Endothelial cell (in vitro differentiated cells): ENCODE results near the gene TRIO. TPM values are rescaled to one million over a fixed set of nuclear protein-coding genes. Genes with fewer than 3 reads are reported as not detected.

Source experiments
- DNase-seq: peaks from one replicate; pipeline ENCODE4 v3.0.0; 2021; ENCODE audit warnings: low spot score
- H3K27ac Mint-ChIP-seq: one replicate; pipeline ENCODE4 v1.8.0; 2021; ENCODE audit warnings: mixed read lengths, inconsistent platforms; ENCODE audit not compliant: unreplicated experiment
- H3K27me3 Mint-ChIP-seq: one replicate; pipeline ENCODE4 v1.8.0; 2021; ENCODE audit warnings: mild to moderate bottlenecking, moderate library complexity, mixed read lengths, inconsistent platforms; ENCODE audit not compliant: unreplicated experiment
- H3K36me3 Mint-ChIP-seq: one replicate; pipeline ENCODE4 v1.8.0; 2021; ENCODE audit warnings: mild to moderate bottlenecking, low read depth, mixed read lengths, inconsistent platforms; ENCODE audit not compliant: unreplicated experiment
- H3K4me1 Mint-ChIP-seq: one replicate; pipeline ENCODE4 v1.8.0; 2021; ENCODE audit warnings: mild to moderate bottlenecking, mixed read lengths, inconsistent platforms; ENCODE audit not compliant: unreplicated experiment
- H3K4me3 Mint-ChIP-seq: one replicate; pipeline ENCODE4 v1.8.0; 2021; ENCODE audit warnings: mild to moderate bottlenecking, mixed read lengths, inconsistent platforms; ENCODE audit not compliant: unreplicated experiment
- H3K9me3 Mint-ChIP-seq: one replicate; pipeline ENCODE4 v1.8.0; 2021; ENCODE audit warnings: mixed read lengths, inconsistent platforms; ENCODE audit not compliant: unreplicated experiment
- total RNA-seq: library from RNA; stranded (reverse); fragmentation: NEBNext Ultra II Directional; extraction: Animal tissue kit (Norgen Biotek cat#: 25700); gene quantifications from one replicate; pipeline ENCODE4 v1.2.1, GENCODE V29; 2021; ENCODE audit not compliant: unreplicated experiment
- TF ChIP-seq, protein P1 (sequence below): fragments of 200-600 bp; sonication (generic); IDR thresholded peaks from one replicate; pipeline ENCODE4 v1.5.0; 2021; ENCODE audit warnings: antibody characterized with exemption; ENCODE audit not compliant: unreplicated experiment

TRIO gene
- total RNA-seq, 1 donor from 2014 or later, result 229 TPM

DNA sequence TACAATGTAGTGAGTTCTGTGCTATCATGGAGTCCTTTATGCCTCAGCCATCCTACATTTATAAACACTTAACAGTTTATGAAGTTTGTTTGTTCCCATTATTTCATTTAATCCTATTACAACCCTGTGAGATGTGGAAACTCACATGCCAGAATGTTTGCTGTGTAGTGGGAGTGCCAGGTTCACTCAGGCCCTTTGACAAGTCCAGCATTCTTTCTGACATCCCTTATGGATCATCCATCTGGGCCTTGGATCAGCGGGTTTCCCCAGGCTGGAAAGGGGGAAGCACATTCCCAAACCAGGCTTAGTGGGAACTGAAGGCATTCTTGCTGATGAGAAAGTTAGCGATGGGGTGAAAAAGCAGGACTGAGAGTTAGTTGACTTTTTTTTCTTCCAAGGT lies 310.3 kb downstream of the TRIO start:
- H3K36me3 Mint-ChIP-seq, result peaks cover 59% of the 10 kb centered on the region
- peak overlapping the region; percentile 82 for H3K4me3 Mint-ChIP-seq
- H3K4me1 Mint-ChIP-seq, result peaks cover 26% of the 10 kb centered on the region
- DNase-seq, result no peak
- TF ChIP-seq, protein P1, sequence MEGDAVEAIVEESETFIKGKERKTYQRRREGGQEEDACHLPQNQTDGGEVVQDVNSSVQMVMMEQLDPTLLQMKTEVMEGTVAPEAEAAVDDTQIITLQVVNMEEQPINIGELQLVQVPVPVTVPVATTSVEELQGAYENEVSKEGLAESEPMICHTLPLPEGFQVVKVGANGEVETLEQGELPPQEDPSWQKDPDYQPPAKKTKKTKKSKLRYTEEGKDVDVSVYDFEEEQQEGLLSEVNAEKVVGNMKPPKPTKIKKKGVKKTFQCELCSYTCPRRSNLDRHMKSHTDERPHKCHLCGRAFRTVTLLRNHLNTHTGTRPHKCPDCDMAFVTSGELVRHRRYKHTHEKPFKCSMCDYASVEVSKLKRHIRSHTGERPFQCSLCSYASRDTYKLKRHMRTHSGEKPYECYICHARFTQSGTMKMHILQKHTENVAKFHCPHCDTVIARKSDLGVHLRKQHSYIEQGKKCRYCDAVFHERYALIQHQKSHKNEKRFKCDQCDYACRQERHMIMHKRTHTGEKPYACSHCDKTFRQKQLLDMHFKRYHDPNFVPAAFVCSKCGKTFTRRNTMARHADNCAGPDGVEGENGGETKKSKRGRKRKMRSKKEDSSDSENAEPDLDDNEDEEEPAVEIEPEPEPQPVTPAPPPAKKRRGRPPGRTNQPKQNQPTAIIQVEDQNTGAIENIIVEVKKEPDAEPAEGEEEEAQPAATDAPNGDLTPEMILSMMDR, result no peak
- peaks cover 2% of the 10 kb centered on the region for H3K27me3 Mint-ChIP-seq
- no peaks in the 10 kb centered on the region for H3K9me3 Mint-ChIP-seq
- H3K27ac Mint-ChIP-seq, result no peak overlapping the region

DNA sequence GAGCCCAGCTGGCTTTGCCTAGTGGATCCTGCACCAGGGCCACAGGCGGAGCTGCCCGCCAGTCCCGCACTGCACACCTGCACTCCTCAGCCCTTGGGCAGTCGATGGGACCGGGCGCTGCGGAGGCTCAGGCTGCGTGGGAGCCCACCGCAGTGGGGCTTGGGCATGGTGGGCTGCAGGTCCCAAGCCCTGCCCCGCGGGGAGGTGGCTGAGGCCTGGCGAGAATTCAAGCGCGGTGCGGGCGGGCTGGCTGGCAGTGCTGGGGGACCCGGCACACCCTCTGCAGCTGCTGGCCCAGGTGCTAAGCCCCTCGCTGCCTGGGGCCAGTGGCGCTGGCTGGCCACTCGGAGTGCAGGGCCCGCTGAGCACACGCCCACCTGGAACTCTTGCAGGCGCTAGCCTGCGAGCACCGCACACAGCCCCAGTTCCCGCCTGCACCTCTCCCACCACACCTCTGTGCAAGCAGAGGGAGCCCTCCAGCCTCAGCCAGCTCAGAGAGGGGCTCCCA lies 312.7 kb downstream of the TRIO start:
- peaks cover 16% of the 10 kb centered on the region for H3K4me1 Mint-ChIP-seq
- H3K27me3 Mint-ChIP-seq, result peaks cover 2% of the 10 kb centered on the region
- no peak overlapping the region for H3K4me3 Mint-ChIP-seq

GRCh38 chr5:14457476-14457875 lies 314.3 kb downstream of the TRIO start:
- H3K27me3 Mint-ChIP-seq, result peaks cover 4% of the 10 kb centered on the region
- H3K4me3 Mint-ChIP-seq, result no peak overlapping the region
- TF ChIP-seq, protein P1, result no peak
- H3K36me3 Mint-ChIP-seq, result peaks cover 56% of the 10 kb centered on the region
- H3K27ac Mint-ChIP-seq, result no peak overlapping the region
- DNase-seq, result no peak
- H3K4me1 Mint-ChIP-seq, result peaks cover 14% of the 10 kb centered on the region
- H3K9me3 Mint-ChIP-seq, result no peaks in the 10 kb centered on the region

More for the DNA sequence above, 312.7 kb downstream of the TRIO start:
- Mint-ChIP-seq H3K27ac (no peak overlapping the region), H3K9me3 (no peaks in the 10 kb centered on the region), H3K36me3 (peaks cover 56% of the 10 kb centered on the region)
- no peak for DNase-seq
- TF ChIP-seq, protein P1, result no peak

GRCh38 chr5:14458414-14458813 lies 315.3 kb downstream of the TRIO start:
- no peaks in the 10 kb centered on the region for H3K9me3 Mint-ChIP-seq
- H3K27ac Mint-ChIP-seq, result no peak overlapping the region
- H3K4me3 Mint-ChIP-seq, result no peak overlapping the region
- H3K4me1 Mint-ChIP-seq, result peaks cover 20% of the 10 kb centered on the region
- DNase-seq, result no peak
- peaks cover 4% of the 10 kb centered on the region for H3K27me3 Mint-ChIP-seq
- peaks cover 59% of the 10 kb centered on the region for H3K36me3 Mint-ChIP-seq
- TF ChIP-seq, protein P1, result no peak

DNA sequence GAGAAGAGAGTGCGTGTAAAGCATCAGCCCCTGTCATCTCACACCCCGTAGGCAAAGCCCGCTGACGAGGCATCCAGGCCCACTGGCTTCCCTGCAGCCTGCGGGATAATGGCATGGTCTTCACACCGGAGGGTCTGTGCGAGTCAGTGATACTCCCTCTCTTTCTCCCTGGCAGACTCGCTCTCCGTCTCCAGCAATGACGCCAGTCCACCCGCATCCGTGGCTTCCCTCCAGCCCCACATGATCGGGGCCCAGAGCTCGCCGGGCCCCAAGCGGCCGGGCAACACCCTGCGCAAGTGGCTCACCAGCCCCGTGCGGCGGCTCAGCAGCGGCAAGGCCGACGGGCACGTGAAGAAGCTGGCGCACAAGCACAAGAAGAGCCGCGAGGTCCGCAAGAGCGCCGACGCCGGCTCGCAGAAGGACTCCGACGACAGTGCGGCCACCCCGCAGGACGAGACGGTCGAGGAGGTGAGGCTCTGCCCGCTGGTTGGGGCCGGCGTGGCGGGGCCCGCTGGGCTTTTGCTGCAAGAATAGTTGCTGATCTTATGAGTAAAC lies 317.8 kb downstream of the TRIO start:
- H3K9me3 Mint-ChIP-seq, result no peaks in the 10 kb centered on the region
- TF ChIP-seq, protein P1, result no peak
- no peak overlapping the region for H3K4me3 Mint-ChIP-seq
- no peak overlapping the region for H3K27ac Mint-ChIP-seq
- no peak for DNase-seq
- peaks cover 5% of the 10 kb centered on the region for H3K27me3 Mint-ChIP-seq
- H3K4me1 Mint-ChIP-seq, result peaks cover 35% of the 10 kb centered on the region
- H3K36me3 Mint-ChIP-seq, result peaks cover 54% of the 10 kb centered on the region
